H1 (cell line): ENCODE results near the gene TOMM6. TPM values are rescaled to one million over a fixed set of nuclear protein-coding genes. Genes with fewer than 3 reads are reported as not detected.

Source experiments
- CTCF ChIA-PET: fragments of 300-600 bp; sonication (Branson Sonifier 250); formaldehyde crosslinking; loops from one replicate; lab custom pipeline; 2021; ENCODE audit not compliant: partially characterized antibody; lab: Charles Lee
- POLR2A ChIA-PET: fragments of 300-600 bp; sonication (Branson Sonifier 250); formaldehyde crosslinking; loops from one replicate; lab custom pipeline; 2021; ENCODE audit warnings: inconsistent platforms; ENCODE audit not compliant: partially characterized antibody; lab: Charles Lee
- DNase-seq, 2 experiments: peaks; one replicate each; pipeline versions ENCODE4 v3.0.0 to v3.0.0-alpha.2; 2010 to 2022; ENCODE audit warnings: low spot score in 2 of 2, low read depth in 1 of 2, mixed read lengths in 1 of 2
- FAIRE-seq: peaks from 2 replicates; lab custom pipeline; 2011; peaks lifted over from hg19 to GRCh38; lab: Jason Lieb, UNC
- H2AFZ ChIP-seq: 2 replicates; pipeline ENCODE4 v1.8.1; 2012; ENCODE audit warnings: low read length, inconsistent platforms
- H2AK5ac ChIP-seq: 2 replicates; pipeline ENCODE4 v1.6.1; 2013; ENCODE audit warnings: low read depth, low read length
- H2BK120ac ChIP-seq: replicated peaks from 2 replicates; pipeline ENCODE3; 2013; ENCODE audit warnings: low read depth, low read length, inconsistent platforms
- H2BK12ac ChIP-seq: 2 replicates; pipeline ENCODE4 v1.6.1; 2013; ENCODE audit warnings: low read depth, low read length
- H2BK15ac ChIP-seq: 2 replicates; pipeline ENCODE4 v1.6.1; 2013; ENCODE audit warnings: low read length
- H2BK20ac ChIP-seq: 2 replicates; pipeline ENCODE4 v1.6.1; 2013; ENCODE audit warnings: low read length
- H2BK5ac ChIP-seq: 2 replicates; pipeline ENCODE4 v1.6.1; 2013; ENCODE audit warnings: low read depth, low read length
- H3K14ac ChIP-seq: 2 replicates; pipeline ENCODE4 v1.6.1; 2013; ENCODE audit warnings: inconsistent platforms; ENCODE audit not compliant: insufficient read length
- H3K18ac ChIP-seq: 2 replicates; pipeline ENCODE4 v1.6.1; 2013; ENCODE audit warnings: low read length; ENCODE audit errors: extremely low read depth
- H3K23ac ChIP-seq: 2 replicates; pipeline ENCODE4 v1.6.1; 2013; ENCODE audit warnings: inconsistent platforms; ENCODE audit not compliant: insufficient read length
- H3K23me2 ChIP-seq: 2 replicates; pipeline ENCODE4 v1.6.1; 2013; ENCODE audit warnings: low read depth, low read length
- H3K27ac ChIP-seq: 2 replicates; pipeline ENCODE4 v1.6.1; 2011; ENCODE audit warnings: low read depth, low read length, inconsistent platforms
- H3K27me3 ChIP-seq, 4 experiments: replicated peaks in 1 of 4; 1 replicate in 1 of 4; 2 replicates in 3 of 4; pipeline versions ENCODE4 v1.6.1 to v1.8.1; 2011 to 2013; ENCODE audit warnings: low read length in 3 of 4, mild to moderate bottlenecking in 3 of 4, inconsistent platforms in 2 of 4, mixed read lengths in 2 of 4, moderate library complexity in 1 of 4; ENCODE audit not compliant: control insufficient read depth in 3 of 4, insufficient read depth in 3 of 4; ENCODE audit errors: extremely low read depth in 1 of 4
- H3K36me3 ChIP-seq, 4 experiments: 2 replicates each; pipeline versions ENCODE4 v1.6.1 to v1.8.1; 2011 to 2013; ENCODE audit warnings: mild to moderate bottlenecking in 4 of 4, low read length in 3 of 4, moderate library complexity in 2 of 4, control low read depth in 1 of 4, inconsistent platforms in 1 of 4; ENCODE audit not compliant: insufficient read depth in 4 of 4, control insufficient read depth in 2 of 4
- H3K4ac ChIP-seq: replicated peaks from 2 replicates; pipeline ENCODE3; 2013; ENCODE audit warnings: low read length, low read depth, mixed read lengths, inconsistent platforms; ENCODE audit not compliant: insufficient read length
- H3K4me1 ChIP-seq, 4 experiments: replicated peaks in 1 of 4; 1 replicate in 1 of 4; 2 replicates in 3 of 4; pipeline versions ENCODE4 v1.6.1 to v1.8.1; 2011 to 2013; ENCODE audit warnings: low read length in 3 of 4, inconsistent platforms in 2 of 4, mixed read lengths in 1 of 4; ENCODE audit not compliant: insufficient read depth in 4 of 4, control insufficient read depth in 3 of 4
- H3K4me2 ChIP-seq, 2 experiments: 2 replicates each; pipeline versions ENCODE4 v1.6.1 to v1.8.1; 2011 to 2013; ENCODE audit warnings: low read depth in 2 of 2, low read length in 2 of 2, control low read depth in 1 of 2, inconsistent platforms in 1 of 2, mild to moderate bottlenecking in 1 of 2; ENCODE audit not compliant: insufficient read depth in 1 of 2
- H3K4me3 ChIP-seq, 4 experiments: fragments of 200-600, 300-600 bp in 1 of 4; sonication (generic), shearing (Covaris generic), sonication (Bioruptor Twin) in 1 of 4; 2 replicates each; pipeline versions ENCODE4 v1.5.1 to v1.8.1; 2011 to 2016; ENCODE audit warnings: low read length in 4 of 4, low read depth in 3 of 4, control low read depth in 2 of 4, inconsistent platforms in 2 of 4, mild to moderate bottlenecking in 2 of 4, mixed read lengths in 1 of 4, moderate library complexity in 1 of 4; ENCODE audit not compliant: insufficient read depth in 2 of 4; ENCODE audit errors: extremely low read depth in 1 of 4
- H3K56ac ChIP-seq: replicated peaks from 2 replicates; pipeline ENCODE3; 2013; ENCODE audit warnings: low read depth, mild to moderate bottlenecking, mixed read lengths, low read length, inconsistent platforms; ENCODE audit not compliant: insufficient read length
- H3K79me1 ChIP-seq: 2 replicates; pipeline ENCODE4 v1.6.1; 2013; ENCODE audit warnings: low read depth, low read length, control low read depth
- H3K79me2 ChIP-seq, 2 experiments: 2 replicates each; pipeline versions ENCODE4 v1.6.1 to v1.8.1; 2012 to 2013; ENCODE audit warnings: low read length in 2 of 2, mild to moderate bottlenecking in 2 of 2, inconsistent platforms in 1 of 2; ENCODE audit not compliant: insufficient read depth in 2 of 2, control insufficient read depth in 1 of 2
- H3K9ac ChIP-seq, 4 experiments: replicated peaks in 1 of 4; 1 replicate in 1 of 4; 2 replicates in 3 of 4; pipeline versions ENCODE4 v1.6.1 to v1.8.1; 2011 to 2013; ENCODE audit warnings: low read depth in 3 of 4, low read length in 3 of 4, control low read depth in 2 of 4, mild to moderate bottlenecking in 2 of 4, moderate library complexity in 2 of 4, inconsistent platforms in 1 of 4; ENCODE audit errors: extremely low read depth in 1 of 4
- H3K9me3 ChIP-seq, 2 experiments: 2 replicates each; pipeline versions ENCODE4 v1.6.1 to v1.8.1; 2012 to 2013; ENCODE audit warnings: mild to moderate bottlenecking in 2 of 2, moderate library complexity in 2 of 2, control low read depth in 1 of 2, inconsistent platforms in 1 of 2, low read depth in 1 of 2, low read length in 1 of 2, mixed read lengths in 1 of 2; ENCODE audit not compliant: insufficient read depth in 2 of 2
- H4K20me1 ChIP-seq, 2 experiments: replicated peaks in 1 of 2; 2 replicates each; pipeline versions ENCODE3 to v1.8.1; 2011 to 2013; ENCODE audit warnings: inconsistent platforms in 2 of 2, low read length in 2 of 2, mild to moderate bottlenecking in 1 of 2; ENCODE audit not compliant: insufficient read depth in 2 of 2, control insufficient read depth in 1 of 2
- H4K5ac ChIP-seq: 2 replicates; pipeline ENCODE4 v1.6.1; 2013; ENCODE audit warnings: low read length, low read depth, mixed read lengths, inconsistent platforms; ENCODE audit not compliant: insufficient read length
- H4K8ac ChIP-seq: 2 replicates; pipeline ENCODE4 v1.8.0; 2013; ENCODE audit warnings: mild to moderate bottlenecking, moderate library complexity, low read length, inconsistent platforms; ENCODE audit not compliant: insufficient read depth; ENCODE audit errors: extremely low read depth
- H4K91ac ChIP-seq: replicated peaks from 2 replicates; pipeline ENCODE3; 2013; ENCODE audit warnings: low read length, mixed read lengths, inconsistent platforms; ENCODE audit not compliant: insufficient read length
- BRCA1 ChIP-seq: IDR thresholded peaks from 2 replicates; pipeline ENCODE4 v1.6.1; 2012; ENCODE audit warnings: low read depth, low read length, improper control_type of control experiment
- CBX5 ChIP-seq: fragments of 300-800, 300-1000 bp; sonication (generic); IDR thresholded peaks from 2 replicates; pipeline ENCODE4 v1.7.1; 2016; ENCODE audit warnings: antibody characterized with exemption, low read length, low read depth
- CREB1 ChIP-seq: IDR thresholded peaks from 2 replicates; pipeline ENCODE4 v1.6.1; 2012; ENCODE audit warnings: inconsistent platforms
- FOSL1 ChIP-seq: IDR thresholded peaks from 2 replicates; pipeline ENCODE4 v1.6.1; 2011; ENCODE audit warnings: mild to moderate bottlenecking, low read depth, low read length, moderate library complexity; ENCODE audit not compliant: insufficient read depth
- JUND ChIP-seq: IDR thresholded peaks from 2 replicates; pipeline ENCODE4 v1.6.1; 2011; ENCODE audit warnings: mild to moderate bottlenecking, improper control_type of control experiment, low read length
- KDM1A ChIP-seq: fragments of 200-600, 300-600 bp; sonication (generic); IDR thresholded peaks from 2 replicates; pipeline ENCODE4 v1.7.1; 2016; ENCODE audit warnings: mild to moderate bottlenecking, low read length, borderline replicate concordance
- KDM5A ChIP-seq: fragments of 200-600 bp; IDR thresholded peaks from 2 replicates; pipeline ENCODE4 v1.7.1; 2012; ENCODE audit warnings: mild to moderate bottlenecking, low read length, inconsistent platforms, mixed read lengths
- POLR2A ChIP-seq, 2 experiments: IDR thresholded peaks; 1 replicate in 1 of 2; 2 replicates in 1 of 2; pipeline ENCODE4 v1.6.1; 2011; ENCODE audit warnings: low read depth in 2 of 2, low read length in 2 of 2, mild to moderate bottlenecking in 2 of 2; ENCODE audit errors: control extremely low read depth in 1 of 2
- POU5F1 ChIP-seq: IDR thresholded peaks from 2 replicates; pipeline ENCODE4 v1.6.1; 2011; ENCODE audit warnings: low read depth, mild to moderate bottlenecking, low read length, moderate library complexity
- RNF2 ChIP-seq: fragments of 200-900, 300-1000 bp; sonication (generic); IDR thresholded peaks from 2 replicates; pipeline ENCODE4 v1.7.1; 2016; ENCODE audit warnings: borderline replicate concordance, low read depth, mild to moderate bottlenecking, antibody characterized with exemption, low read length; ENCODE audit not compliant: poor library complexity, severe bottlenecking; ENCODE audit errors: missing control alignments
- SAP30 ChIP-seq: fragments of 300-600 bp; sonication (generic); IDR thresholded peaks from 2 replicates; pipeline ENCODE4 v1.7.1; 2012; ENCODE audit warnings: low read length, moderate library complexity, mild to moderate bottlenecking, inconsistent platforms; ENCODE audit not compliant: insufficient read depth, insufficient replicate concordance
- SP1 ChIP-seq: IDR thresholded peaks from 2 replicates; pipeline ENCODE4 v1.6.1; 2011; ENCODE audit warnings: low read depth, low read length
- SP2 ChIP-seq: IDR thresholded peaks from 2 replicates; pipeline ENCODE4 v1.6.1; 2012; ENCODE audit warnings: mild to moderate bottlenecking, low read length, inconsistent platforms
- TAF7 ChIP-seq: optimal IDR thresholded peaks from 2 replicates; pipeline ENCODE3; 2011; ENCODE audit warnings: low read depth, mild to moderate bottlenecking, inconsistent platforms, low read length, moderate library complexity, borderline replicate concordance
- TBP ChIP-seq: IDR thresholded peaks from 2 replicates; pipeline ENCODE4 v1.6.1; 2011; ENCODE audit warnings: low read depth, low read length, improper control_type of control experiment
- YY1 ChIP-seq: IDR thresholded peaks from 2 replicates; pipeline ENCODE4 v1.6.1; 2011; ENCODE audit warnings: low read depth, mild to moderate bottlenecking, low read length
- WGBS, 2 experiments: shearing (Covaris generic) in 1 of 2; methylation state at CpG; one replicate each; pipeline versions ENCODE4 v1.1.6 to v1.1.7; 2013 to 2015; ENCODE audit warnings: low lambda C conversion rate in 2 of 2, mixed read lengths in 2 of 2, inconsistent platforms in 1 of 2, low coverage in 1 of 2, missing lambda C conversion rate in 1 of 2; ENCODE audit not compliant: insufficient replicate concordance in 2 of 2, insufficient coverage in 1 of 2, insufficient read length in 1 of 2; ENCODE audit errors: extremely low coverage in 1 of 2, missing lambda C conversion rate in 1 of 2; 5-methylcytosine and 5-hydroxymethylcytosine counted together
- polyA plus RNA-seq, 7 experiments: library from polyadenylated mRNA; depleted of rRNA in 3 of 7; stranded (reverse) in 5 of 7; unstranded in 2 of 7; fragments of >200 nt in 5 of 7; fragments of 200-250 nt in 2 of 7; gene quantifications; 1 replicate in 5 of 7; 2 replicates in 1 of 7; 4 replicates in 1 of 7; pipeline versions ENCODE4 v1.2.1 to v1.2.3, GENCODE V29; 2011 to 2013; ENCODE audit warnings: missing spikeins in 2 of 7, mixed read lengths in 2 of 7
- total RNA-seq: library from RNA; stranded (reverse); fragmentation: NEBNext Ultra II Directional; extraction: Animal tissue kit (Norgen Biotek cat#: 25700); gene quantifications from 2 replicates; pipeline ENCODE4 v1.2.1, GENCODE V29; 2021

Gene TOMM6
- total and polyA plus RNA-seq, 2 of the 8 experiments (the other 6 are each of a cell fraction or from before 2014, with no cell fraction given) = 228 to 560 TPM

DNA sequence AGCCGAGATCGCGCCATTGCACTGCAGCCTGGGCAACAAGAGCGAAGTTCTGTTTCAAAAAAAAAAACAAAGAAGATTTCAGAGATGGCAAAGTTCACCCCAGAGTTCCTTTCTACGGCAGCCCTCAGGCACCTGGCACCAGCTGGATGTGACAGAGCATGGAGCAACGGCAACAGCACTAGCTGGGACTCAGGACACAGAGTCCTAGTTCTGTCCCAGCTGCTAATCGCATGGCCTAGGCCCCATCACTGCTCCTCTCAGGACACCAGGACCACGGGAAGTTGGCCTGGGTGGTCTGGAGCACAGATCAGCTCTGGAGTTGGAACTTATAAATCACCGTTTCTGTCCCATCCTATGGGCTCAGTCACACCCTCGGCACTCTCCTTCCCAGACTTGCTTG lies 41.4 kb upstream of the TOMM6 start:
- H3K4me1 ChIP-seq = peaks cover 0 to 3% (median 0%) of the 10 kb centered on the region in 4 experiments; a peak in 2 of 7 replicates
- H3K18ac ChIP-seq = no peak overlapping the region
- no peak overlapping the region for H2AFZ ChIP-seq
- no peak overlapping the region for H2BK20ac ChIP-seq
- H3K4ac ChIP-seq = no peak overlapping the region
- no peak overlapping the region for H3K56ac ChIP-seq
- H3K79me2 ChIP-seq = no peaks in the 10 kb centered on the region
- H4K5ac ChIP-seq = no peak overlapping the region
- no peak overlapping the region for H4K91ac ChIP-seq
- H3K27ac ChIP-seq = no peak overlapping the region
- DNase-seq = no peak
- no peak overlapping the region for H2BK12ac ChIP-seq
- no peak for FAIRE-seq
- ChIA-PET POLR2A (no interaction called here), CTCF (interaction anchor here (0.6 to 1.6 kb wide), 9 partner anchors 9 to 623 kb away, joined by 3 to 6 read pairs (median 4); partner anchors contain the start of genes TFEB and TOMM6)
- 92% methylated on average over 10 of the region's 10 CpGs; no CpG with 5 or more reads in 1 of the 2 experiments for WGBS, 2 experiments
- no peak overlapping the region for H3K4me3 ChIP-seq
- no peak overlapping the region for H3K23ac ChIP-seq
- no peak overlapping the region for H3K9ac ChIP-seq
- H2BK15ac ChIP-seq = no peak overlapping the region
- no peak overlapping the region for H3K4me2 ChIP-seq
- H3K79me1 ChIP-seq = no peaks in the 10 kb centered on the region
- TF ChIP-seq SP2 = no peak
- TF ChIP-seq YY1 = no peak
- no peak for TF ChIP-seq POU5F1
- no peak for TF ChIP-seq FOSL1
- no peak for TF ChIP-seq SAP30
- no peak for TF ChIP-seq CREB1
- no peak for TF ChIP-seq KDM5A
- TF ChIP-seq POLR2A (IDR thresholded peaks at IDR 0.05; ENCODE audit: control extremely low read depth in 1 of 2, low read depth in 2 of 2, low read length in 2 of 2) = no peak
- TF ChIP-seq TAF7 = no peak
- no peak for TF ChIP-seq BRCA1
- no peak for TF ChIP-seq TBP
- no peak for TF ChIP-seq RNF2
- no peak for TF ChIP-seq SP1
- TF ChIP-seq CBX5 = no peak
- TF ChIP-seq KDM1A = no peak
- no peak for TF ChIP-seq JUND
- no peaks in the 10 kb centered on the region for H3K9me3 ChIP-seq
- no peak overlapping the region for H2AK5ac ChIP-seq
- H4K20me1 ChIP-seq = no peaks in the 10 kb centered on the region
- H4K8ac ChIP-seq = no peak overlapping the region; the same call in 1 of the 2 replicates
- no peaks in the 10 kb centered on the region for H3K36me3 ChIP-seq
- no peak overlapping the region for H2BK120ac ChIP-seq
- no peak overlapping the region for H3K14ac ChIP-seq
- no peaks in the 10 kb centered on the region for H3K23me2 ChIP-seq
- no peaks in the 10 kb centered on the region for H3K27me3 ChIP-seq
- no peak overlapping the region for H2BK5ac ChIP-seq
